NT2/D1 (cell line): ENCODE results near the gene FBXW4.

ENCODE experiments used
- DNase-seq: peaks from one replicate; pipeline ENCODE4 v3.0.0-alpha.2; 2011; ENCODE audit warnings: low read depth, low spot score
- H3K27me3 ChIP-seq: 2 replicates; pipeline ENCODE4 v1.6.0; 2011; ENCODE audit warnings: mild to moderate bottlenecking; ENCODE audit not compliant: insufficient read length, insufficient read depth
- H3K36me3 ChIP-seq: 2 replicates; pipeline ENCODE4 v1.6.1; 2011; ENCODE audit warnings: mild to moderate bottlenecking, low read length, mixed read lengths; ENCODE audit not compliant: insufficient read depth, insufficient read length
- H3K4me1 ChIP-seq: 2 replicates; pipeline ENCODE4 v1.5.1; 2011; ENCODE audit not compliant: insufficient read depth, insufficient read length
- H3K4me3 ChIP-seq: 2 replicates; pipeline ENCODE4 v1.5.1; 2011; ENCODE audit warnings: low read depth; ENCODE audit not compliant: insufficient read length
- H3K9ac ChIP-seq: 2 replicates; pipeline ENCODE4 v1.6.0; 2011; ENCODE audit warnings: low read depth; ENCODE audit not compliant: insufficient read length
- H3K9me3 ChIP-seq: 2 replicates; pipeline ENCODE4 v1.5.1; 2011; ENCODE audit warnings: mild to moderate bottlenecking, low read length; ENCODE audit not compliant: insufficient read depth
- SUZ12 ChIP-seq: IDR thresholded peaks from 2 replicates; pipeline ENCODE4 v1.6.1; 2011; ENCODE audit not compliant: insufficient read length, insufficient read depth; ENCODE audit errors: extremely low read depth
- YY1 ChIP-seq: IDR thresholded peaks from 2 replicates; pipeline ENCODE4 v1.6.1; 2011; ENCODE audit not compliant: insufficient read length, insufficient read depth
- ZNF274 ChIP-seq: IDR thresholded peaks from 2 replicates; pipeline ENCODE4 v1.6.1; 2011; ENCODE audit warnings: mild to moderate bottlenecking, low read depth, low read length

Gene FBXW4

GRCh38 chr10:101695404-101695890, 477 bp upstream of the FBXW4 start:
- H3K36me3 ChIP-seq: no peaks in the 10 kb centered on the region
- TF ChIP-seq YY1 (no peak), ZNF274 (no peak), SUZ12 (no peak)
- DNase-seq: no peak

GRCh38 chr10:101693978-101694673, 844 bp downstream of the FBXW4 start:
- DNase-seq: no peak
- peak overlapping the region; percentile 95 for H3K9ac ChIP-seq
- H3K4me1 ChIP-seq: peaks cover 2% of the 10 kb centered on the region
- no peaks in the 10 kb centered on the region for H3K9me3 ChIP-seq
- peak overlapping the region; percentile 75 for H3K4me3 ChIP-seq
- no peaks in the 10 kb centered on the region for H3K36me3 ChIP-seq
- no peaks in the 10 kb centered on the region for H3K27me3 ChIP-seq
- no peak for TF ChIP-seq SUZ12
- TF ChIP-seq ZNF274: no peak
- TF ChIP-seq YY1: peak; percentile 24

More at GRCh38 chr10:101695404-101695890, 477 bp upstream of the FBXW4 start:
- peaks cover 2% of the 10 kb centered on the region for H3K4me1 ChIP-seq
- no peaks in the 10 kb centered on the region for H3K9me3 ChIP-seq
- no peaks in the 10 kb centered on the region for H3K27me3 ChIP-seq
- peak overlapping the region; percentile 75 for H3K4me3 ChIP-seq
- H3K9ac ChIP-seq: no peak overlapping the region

- DNase-seq: no peak
- no peaks in the 10 kb centered on the region for H3K27me3 ChIP-seq
- H3K9ac ChIP-seq: peak overlapping the region; percentile 95
- no peaks in the 10 kb centered on the region for H3K9me3 ChIP-seq
- TF ChIP-seq SUZ12: no peak
- TF ChIP-seq ZNF274: no peak
- no peak for TF ChIP-seq YY1
- peak overlapping the region; percentile 75 for H3K4me3 ChIP-seq
- H3K36me3 ChIP-seq: no peaks in the 10 kb centered on the region
- H3K4me1 ChIP-seq: peaks cover 2% of the 10 kb centered on the region
Observed at GRCh38 chr10:101693651-101693977, 1.4 kb downstream of the FBXW4 start.

DNA sequence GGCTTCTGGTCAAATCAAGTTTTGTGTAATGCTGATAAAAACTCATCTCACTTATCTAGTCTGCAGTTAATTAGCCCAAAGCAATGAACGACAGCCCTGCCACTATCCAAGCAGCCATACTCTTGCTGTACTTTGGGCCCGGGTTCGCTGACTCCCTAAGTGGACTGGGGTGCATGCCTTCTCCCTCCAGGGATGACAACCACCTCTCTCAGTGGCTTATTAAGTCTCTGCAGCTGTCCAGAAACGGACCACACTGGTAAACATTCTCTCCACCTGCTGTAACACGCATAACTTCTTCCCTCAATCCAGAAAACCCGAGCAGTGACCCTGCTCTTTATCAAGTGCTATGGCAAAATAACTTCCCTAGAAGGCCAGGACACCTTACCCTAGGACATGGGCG, 3.9 kb downstream of the FBXW4 start:
- DNase-seq: no peak
- TF ChIP-seq SUZ12: no peak
- no peak for TF ChIP-seq YY1
- TF ChIP-seq ZNF274: no peak
- Histone ChIP-seq H3K36me3 (no peaks in the 10 kb centered on the region), H3K27me3 (no peaks in the 10 kb centered on the region), H3K4me3 (no peak overlapping the region), H3K9ac (no peak overlapping the region), H3K9me3 (no peaks in the 10 kb centered on the region), H3K4me1 (peaks cover 2% of the 10 kb centered on the region)

DNA sequence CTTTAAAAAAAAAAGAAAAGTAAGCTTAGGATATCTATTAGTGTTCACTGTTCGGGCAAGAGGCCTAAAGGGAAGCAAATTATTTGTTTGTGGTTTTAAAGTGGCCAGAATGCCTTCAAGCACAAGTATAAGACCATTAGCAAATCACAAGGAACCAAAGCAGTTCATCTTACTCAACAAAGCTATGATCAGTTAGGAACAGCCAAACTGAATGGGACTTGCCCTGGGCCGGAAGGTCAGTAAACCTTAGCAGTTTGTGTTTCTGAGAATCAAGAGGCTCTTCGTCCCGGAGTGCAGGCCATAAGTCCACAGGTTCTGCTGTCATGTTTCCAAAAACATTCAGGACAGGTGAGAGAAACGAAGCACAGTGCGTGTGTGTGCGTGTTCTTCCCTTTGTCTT, 4.5 kb downstream of the FBXW4 start:
- DNase-seq: no peak
- Histone ChIP-seq H3K9ac (no peak overlapping the region), H3K4me3 (no peak overlapping the region), H3K36me3 (no peaks in the 10 kb centered on the region), H3K9me3 (no peaks in the 10 kb centered on the region), H3K27me3 (no peaks in the 10 kb centered on the region), H3K4me1 (peaks cover 2% of the 10 kb centered on the region)
- TF ChIP-seq YY1 (no peak), SUZ12 (no peak), ZNF274 (no peak)

GRCh38 chr10:101687071-101687658, 7.8 kb downstream of the FBXW4 start:
- Histone ChIP-seq H3K4me1 (peaks cover 7% of the 10 kb centered on the region), H3K4me3 (no peak overlapping the region), H3K36me3 (no peaks in the 10 kb centered on the region), H3K27me3 (no peaks in the 10 kb centered on the region), H3K9me3 (0 out of 2 replicates have a peak, but pooled peaks cover 5% of the 10 kb centered on the region), H3K9ac (no peak overlapping the region)
- TF ChIP-seq YY1 (no peak), ZNF274 (no peak), SUZ12 (no peak)
- no peak for DNase-seq

GRCh38 chr10:101686133-101686925, 8.6 kb downstream of the FBXW4 start:
- TF ChIP-seq ZNF274 (no peak), SUZ12 (no peak), YY1 (no peak)
- Histone ChIP-seq H3K9ac (no peak overlapping the region), H3K27me3 (no peaks in the 10 kb centered on the region), H3K4me3 (no peak overlapping the region), H3K36me3 (no peaks in the 10 kb centered on the region), H3K4me1 (peaks cover 7% of the 10 kb centered on the region), H3K9me3 (0 out of 2 replicates have a peak, but pooled peaks cover 5% of the 10 kb centered on the region)
- no peak for DNase-seq
